Bronchial epithelial cell (primary cell): Measurements from ENCODE around the gene SULF2. TPM values are rescaled to one million over a fixed set of nuclear protein-coding genes. Genes with fewer than 3 reads are reported as not detected.
A peak's percentile ranks its signal among the peaks of the same experiment; 100 is the strongest.
"Not testable (repeated sequence)": the region's sequence is repeated elsewhere in the genome, so short reads cannot be mapped to it uniquely, and the experiment has no call there.

Experiments
- DNase-seq: peaks from one replicate; pipeline ENCODE4 v3.0.0-alpha.2; 2010; ENCODE audit warnings: low read depth
- FAIRE-seq: peaks from 2 replicates; lab custom pipeline; 2011; peaks lifted over from hg19 to GRCh38; lab: Jason Lieb, UNC
- H3K27me3 ChIP-seq: 2 replicates; pipeline ENCODE4 v1.5.1; 2011; ENCODE audit warnings: low read length; ENCODE audit not compliant: control insufficient read depth, insufficient read depth
- H3K36me3 ChIP-seq: 2 replicates; pipeline ENCODE4 v1.5.1; 2011; ENCODE audit warnings: low read length; ENCODE audit not compliant: control insufficient read depth, insufficient read depth
- H3K4me3 ChIP-seq: 2 replicates; pipeline ENCODE4 v1.5.1; 2011; ENCODE audit warnings: mild to moderate bottlenecking, low read depth, low read length, control low read depth
- CTCF ChIP-seq: IDR thresholded peaks from 2 replicates; pipeline ENCODE4 v1.5.1; 2011; ENCODE audit warnings: mild to moderate bottlenecking, moderate library complexity, low read length, control low read depth, inconsistent platforms; ENCODE audit not compliant: insufficient read depth, severe bottlenecking
- total RNA-seq: library from RNA; depleted of rRNA; stranded (reverse); fragments of >200 nt; gene quantifications from 2 replicates; pipeline ENCODE4 v1.2.1, GENCODE V29; 2014

The SULF2 gene
- total RNA-seq, 1 donor from 2014 or later: 31.6 TPM

- no peak overlapping the region for H3K4me3 ChIP-seq
- FAIRE-seq (peak; percentile 83), DNase-seq (peak; percentile 73)
- H3K36me3 ChIP-seq: no peaks in the 10 kb centered on the region
- TF ChIP-seq CTCF: no peak
- H3K27me3 ChIP-seq: no peaks in the 10 kb centered on the region
These were observed 10.1 kb upstream of the SULF2 start for GRCh38 chr20:47795214-47795907.

- FAIRE-seq, H3K27me3 ChIP-seq, H3K4me3 ChIP-seq, DNase-seq, H3K36me3 ChIP-seq: not testable (repeated sequence)
These were observed 9.0 kb upstream of the SULF2 start for GRCh38 chr20:47794264-47794663.

GRCh38 chr20:47792021-47792618 lies 6.8 kb upstream of the SULF2 start:
- no peak overlapping the region for H3K4me3 ChIP-seq
- no peaks in the 10 kb centered on the region for H3K27me3 ChIP-seq
- no peaks in the 10 kb centered on the region for H3K36me3 ChIP-seq

GRCh38 chr20:47791084-47791599 lies 5.9 kb upstream of the SULF2 start:
- no peak for FAIRE-seq
- DNase-seq: peak; percentile 86
- Histone ChIP-seq H3K27me3 (no peaks in the 10 kb centered on the region), H3K4me3 (no peak overlapping the region), H3K36me3 (no peaks in the 10 kb centered on the region)
- TF ChIP-seq CTCF: no peak

More at GRCh38 chr20:47792021-47792618, 6.8 kb upstream of the SULF2 start:
- DNase-seq (peak; percentile 91), FAIRE-seq (no peak)
- TF ChIP-seq CTCF: no peak

GRCh38 chr20:47790580-47790965 lies 5.3 kb upstream of the SULF2 start:
- no peaks in the 10 kb centered on the region for H3K27me3 ChIP-seq
- no peak for DNase-seq
- TF ChIP-seq CTCF: no peak
- no peaks in the 10 kb centered on the region for H3K36me3 ChIP-seq
- FAIRE-seq: no peak
- H3K4me3 ChIP-seq: no peak overlapping the region

GRCh38 chr20:47789764-47790579 lies 4.7 kb upstream of the SULF2 start:
- peak; percentile 81 for DNase-seq
- FAIRE-seq: no peak

More at GRCh38 chr20:47789764-47790579, 4.7 kb upstream of the SULF2 start:
- no peak for TF ChIP-seq CTCF
- no peaks in the 10 kb centered on the region for H3K27me3 ChIP-seq
- H3K36me3 ChIP-seq: no peaks in the 10 kb centered on the region
- no peak overlapping the region for H3K4me3 ChIP-seq
